GM19395 (cell line): ENCODE data around the gene HDLBP.
A peak's percentile ranks its signal among the peaks of the same experiment; 100 is the strongest.

ENCODE experiments used
- ATAC-seq: cut with Tn5 transposase; IDR thresholded peaks from one replicate; pipeline ENCODE4 v1.9.1; 2021; ENCODE audit warnings: mild to moderate bottlenecking, moderate library complexity; ENCODE audit not compliant: unreplicated experiment

HDLBP gene

GRCh38 chr2:241217320-241218031, 98.0 kb downstream of the HDLBP start:
- ATAC-seq = peak; percentile 60

GRCh38 chr2:241216211-241216761, 99.2 kb downstream of the HDLBP start:
- ATAC-seq = no peak

- no peak for ATAC-seq
Observed at GRCh38 chr2:241215421-241215820, 100.1 kb downstream of the HDLBP start.

GRCh38 chr2:241214766-241215165, 100.7 kb downstream of the HDLBP start:
- ATAC-seq = no peak

- ATAC-seq = no peak
Observed at GRCh38 chr2:241214209-241214608, 101.3 kb downstream of the HDLBP start.

GRCh38 chr2:241213567-241213966, 101.9 kb downstream of the HDLBP start:
- ATAC-seq = no peak

GRCh38 chr2:241213041-241213440, 102.4 kb downstream of the HDLBP start:
- ATAC-seq = no peak

- ATAC-seq = no peak
Observed at GRCh38 chr2:241211276-241211675, 104.2 kb downstream of the HDLBP start.

GRCh38 chr2:241209271-241209670, 106.2 kb downstream of the HDLBP start:
- ATAC-seq = no peak

- ATAC-seq = no peak
Observed at GRCh38 chr2:241208058-241208457, 107.4 kb downstream of the HDLBP start.

GRCh38 chr2:241207641-241208040, 107.8 kb downstream of the HDLBP start:
- no peak for ATAC-seq

GRCh38 chr2:241207151-241207550, 108.3 kb downstream of the HDLBP start:
- ATAC-seq = no peak

GRCh38 chr2:241205086-241205485, 110.4 kb downstream of the HDLBP start:
- ATAC-seq = no peak

- ATAC-seq = no peak
Observed at GRCh38 chr2:241204490-241204889, 111.0 kb downstream of the HDLBP start.

- ATAC-seq = no peak
Observed at GRCh38 chr2:241204010-241204384, 111.5 kb downstream of the HDLBP start.

GRCh38 chr2:241203218-241204009, 112.1 kb downstream of the HDLBP start:
- ATAC-seq = no peak

- ATAC-seq = no peak
Observed at GRCh38 chr2:241202681-241203080, 112.8 kb downstream of the HDLBP start.

GRCh38 chr2:241202268-241202585, 113.2 kb downstream of the HDLBP start:
- ATAC-seq = no peak

GRCh38 chr2:241201445-241202267, 113.8 kb downstream of the HDLBP start:
- ATAC-seq = no peak

- no peak for ATAC-seq
Observed at GRCh38 chr2:241200822-241201395, 114.6 kb downstream of the HDLBP start.
